Measurements from ENCODE around the gene SLC39A2. TPM values are rescaled to one million over a fixed set of nuclear protein-coding genes. Genes with fewer than 3 reads are reported as not detected.

The SLC39A2 gene
- total and polyA plus RNA-seq, 2 experiments from 2014 or later: not detected

DNA sequence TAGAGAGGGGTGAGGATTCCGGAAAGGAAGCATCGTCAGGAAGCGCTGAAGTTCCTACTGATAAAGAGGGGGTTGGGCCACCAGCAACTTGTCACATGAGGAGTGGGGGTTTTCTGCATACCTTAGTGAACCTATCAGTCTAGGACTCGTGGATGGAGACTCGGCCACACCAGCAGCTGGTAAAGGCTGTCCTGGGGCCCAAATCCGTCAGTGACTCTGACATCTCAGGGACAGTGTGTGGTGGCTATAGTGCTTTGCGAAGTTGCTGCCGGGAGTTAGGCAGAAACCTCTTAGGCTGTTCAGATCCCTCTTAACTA, 27.4 kb upstream of the SLC39A2 start:
- Histone ChIP-seq H3K27me3 (ENCODE audit: insufficient read depth) (0 out of 2 replicates have a peak, but pooled peaks cover 4% of the 10 kb centered on the region), H3K4me1 (ENCODE audit: insufficient read depth) (peaks cover 7% of the 10 kb centered on the region), H3K4me2 (peak overlapping the region; percentile 64), H3K4me3 (peak overlapping the region; percentile 74), H2AFZ (peak overlapping the region; percentile 35), H4K20me1 (replicated peaks; ENCODE audit: insufficient read depth) (no peaks in the 10 kb centered on the region), H3K27ac (ENCODE audit: low read depth) (no peak overlapping the region), H3K36me3 (ENCODE audit: insufficient read depth) (no peaks in the 10 kb centered on the region), H3K79me2 (replicated peaks; ENCODE audit: insufficient read depth) (no peaks in the 10 kb centered on the region), H3K9me2 (ENCODE audit: insufficient read depth) (0 out of 2 replicates have a peak, but pooled peaks cover 6% of the 10 kb centered on the region), H3F3A (replicated peaks; ENCODE audit: low read depth) (no peaks in the 10 kb centered on the region)
- peak overlapping the region; percentile 96 for H3K4me3 Mint-ChIP-seq
- no peak for TF ChIP-seq ZNF114 (CRISPR knock-in tag; IDR thresholded peaks at IDR 0.05)
- no peak for TF ChIP-seq POLR2AphosphoS5 (IDR thresholded peaks at IDR 0.05; ENCODE audit: low read depth)
- no peak for TF ChIP-seq EZH2phosphoT487 (IDR thresholded peaks at IDR 0.05; ENCODE audit: unreplicated experiment)
- TF ChIP-seq CREB1 (CRISPR knock-in tag; IDR thresholded peaks at IDR 0.05; ENCODE audit: low read depth): no peak
- TF ChIP-seq JUNB (IDR thresholded peaks at IDR 0.05; ENCODE audit: unreplicated experiment): no peak
- no peak for TF ChIP-seq EZH2 (IDR thresholded peaks at IDR 0.05; ENCODE audit: low read depth, unreplicated experiment)
- no peak for TF ChIP-seq STAT1 (IDR thresholded peaks at IDR 0.05; ENCODE audit: unreplicated experiment)
- TF ChIP-seq, protein P1, sequence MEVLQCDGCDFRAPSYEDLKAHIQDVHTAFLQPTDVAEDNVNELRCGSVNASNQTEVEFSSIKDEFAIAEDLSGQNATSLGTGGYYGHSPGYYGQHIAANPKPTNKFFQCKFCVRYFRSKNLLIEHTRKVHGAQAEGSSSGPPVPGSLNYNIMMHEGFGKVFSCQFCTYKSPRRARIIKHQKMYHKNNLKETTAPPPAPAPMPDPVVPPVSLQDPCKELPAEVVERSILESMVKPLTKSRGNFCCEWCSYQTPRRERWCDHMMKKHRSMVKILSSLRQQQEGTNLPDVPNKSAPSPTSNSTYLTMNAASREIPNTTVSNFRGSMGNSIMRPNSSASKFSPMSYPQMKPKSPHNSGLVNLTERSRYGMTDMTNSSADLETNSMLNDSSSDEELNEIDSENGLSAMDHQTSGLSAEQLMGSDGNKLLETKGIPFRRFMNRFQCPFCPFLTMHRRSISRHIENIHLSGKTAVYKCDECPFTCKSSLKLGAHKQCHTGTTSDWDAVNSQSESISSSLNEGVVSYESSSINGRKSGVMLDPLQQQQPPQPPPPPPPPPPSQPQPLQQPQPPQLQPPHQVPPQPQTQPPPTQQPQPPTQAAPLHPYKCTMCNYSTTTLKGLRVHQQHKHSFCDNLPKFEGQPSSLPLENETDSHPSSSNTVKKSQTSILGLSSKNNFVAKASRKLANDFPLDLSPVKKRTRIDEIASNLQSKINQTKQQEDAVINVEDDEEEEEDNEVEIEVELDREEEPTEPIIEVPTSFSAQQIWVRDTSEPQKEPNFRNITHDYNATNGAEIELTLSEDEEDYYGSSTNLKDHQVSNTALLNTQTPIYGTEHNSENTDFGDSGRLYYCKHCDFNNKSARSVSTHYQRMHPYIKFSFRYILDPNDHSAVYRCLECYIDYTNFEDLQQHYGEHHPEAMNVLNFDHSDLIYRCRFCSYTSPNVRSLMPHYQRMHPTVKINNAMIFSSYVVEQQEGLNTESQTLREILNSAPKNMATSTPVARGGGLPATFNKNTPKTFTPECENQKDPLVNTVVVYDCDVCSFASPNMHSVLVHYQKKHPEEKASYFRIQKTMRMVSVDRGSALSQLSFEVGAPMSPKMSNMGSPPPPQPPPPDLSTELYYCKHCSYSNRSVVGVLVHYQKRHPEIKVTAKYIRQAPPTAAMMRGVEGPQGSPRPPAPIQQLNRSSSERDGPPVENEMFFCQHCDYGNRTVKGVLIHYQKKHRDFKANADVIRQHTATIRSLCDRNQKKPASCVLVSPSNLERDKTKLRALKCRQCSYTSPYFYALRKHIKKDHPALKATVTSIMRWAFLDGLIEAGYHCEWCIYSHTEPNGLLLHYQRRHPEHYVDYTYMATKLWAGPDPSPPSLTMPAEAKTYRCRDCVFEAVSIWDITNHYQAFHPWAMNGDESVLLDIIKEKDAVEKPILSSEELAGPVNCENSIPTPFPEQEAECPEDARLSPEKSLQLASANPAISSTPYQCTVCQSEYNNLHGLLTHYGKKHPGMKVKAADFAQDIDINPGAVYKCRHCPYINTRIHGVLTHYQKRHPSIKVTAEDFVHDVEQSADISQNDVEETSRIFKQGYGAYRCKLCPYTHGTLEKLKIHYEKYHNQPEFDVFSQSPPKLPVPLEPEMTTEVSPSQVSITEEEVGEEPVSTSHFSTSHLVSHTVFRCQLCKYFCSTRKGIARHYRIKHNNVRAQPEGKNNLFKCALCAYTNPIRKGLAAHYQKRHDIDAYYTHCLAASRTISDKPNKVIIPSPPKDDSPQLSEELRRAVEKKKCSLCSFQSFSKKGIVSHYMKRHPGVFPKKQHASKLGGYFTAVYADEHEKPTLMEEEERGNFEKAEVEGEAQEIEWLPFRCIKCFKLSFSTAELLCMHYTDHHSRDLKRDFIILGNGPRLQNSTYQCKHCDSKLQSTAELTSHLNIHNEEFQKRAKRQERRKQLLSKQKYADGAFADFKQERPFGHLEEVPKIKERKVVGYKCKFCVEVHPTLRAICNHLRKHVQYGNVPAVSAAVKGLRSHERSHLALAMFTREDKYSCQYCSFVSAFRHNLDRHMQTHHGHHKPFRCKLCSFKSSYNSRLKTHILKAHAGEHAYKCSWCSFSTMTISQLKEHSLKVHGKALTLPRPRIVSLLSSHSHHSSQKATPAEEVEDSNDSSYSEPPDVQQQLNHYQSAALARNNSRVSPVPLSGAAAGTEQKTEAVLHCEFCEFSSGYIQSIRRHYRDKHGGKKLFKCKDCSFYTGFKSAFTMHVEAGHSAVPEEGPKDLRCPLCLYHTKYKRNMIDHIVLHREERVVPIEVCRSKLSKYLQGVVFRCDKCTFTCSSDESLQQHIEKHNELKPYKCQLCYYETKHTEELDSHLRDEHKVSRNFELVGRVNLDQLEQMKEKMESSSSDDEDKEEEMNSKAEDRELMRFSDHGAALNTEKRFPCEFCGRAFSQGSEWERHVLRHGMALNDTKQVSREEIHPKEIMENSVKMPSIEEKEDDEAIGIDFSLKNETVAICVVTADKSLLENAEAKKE (CRISPR knock-in tag; IDR thresholded peaks at IDR 0.05): no peak
- TF ChIP-seq, protein P2, sequence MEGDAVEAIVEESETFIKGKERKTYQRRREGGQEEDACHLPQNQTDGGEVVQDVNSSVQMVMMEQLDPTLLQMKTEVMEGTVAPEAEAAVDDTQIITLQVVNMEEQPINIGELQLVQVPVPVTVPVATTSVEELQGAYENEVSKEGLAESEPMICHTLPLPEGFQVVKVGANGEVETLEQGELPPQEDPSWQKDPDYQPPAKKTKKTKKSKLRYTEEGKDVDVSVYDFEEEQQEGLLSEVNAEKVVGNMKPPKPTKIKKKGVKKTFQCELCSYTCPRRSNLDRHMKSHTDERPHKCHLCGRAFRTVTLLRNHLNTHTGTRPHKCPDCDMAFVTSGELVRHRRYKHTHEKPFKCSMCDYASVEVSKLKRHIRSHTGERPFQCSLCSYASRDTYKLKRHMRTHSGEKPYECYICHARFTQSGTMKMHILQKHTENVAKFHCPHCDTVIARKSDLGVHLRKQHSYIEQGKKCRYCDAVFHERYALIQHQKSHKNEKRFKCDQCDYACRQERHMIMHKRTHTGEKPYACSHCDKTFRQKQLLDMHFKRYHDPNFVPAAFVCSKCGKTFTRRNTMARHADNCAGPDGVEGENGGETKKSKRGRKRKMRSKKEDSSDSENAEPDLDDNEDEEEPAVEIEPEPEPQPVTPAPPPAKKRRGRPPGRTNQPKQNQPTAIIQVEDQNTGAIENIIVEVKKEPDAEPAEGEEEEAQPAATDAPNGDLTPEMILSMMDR (conservative IDR thresholded peaks at IDR 0.05; ENCODE audit: low read depth in 2 of 2): no peak
- TF ChIP-seq, protein P3, sequence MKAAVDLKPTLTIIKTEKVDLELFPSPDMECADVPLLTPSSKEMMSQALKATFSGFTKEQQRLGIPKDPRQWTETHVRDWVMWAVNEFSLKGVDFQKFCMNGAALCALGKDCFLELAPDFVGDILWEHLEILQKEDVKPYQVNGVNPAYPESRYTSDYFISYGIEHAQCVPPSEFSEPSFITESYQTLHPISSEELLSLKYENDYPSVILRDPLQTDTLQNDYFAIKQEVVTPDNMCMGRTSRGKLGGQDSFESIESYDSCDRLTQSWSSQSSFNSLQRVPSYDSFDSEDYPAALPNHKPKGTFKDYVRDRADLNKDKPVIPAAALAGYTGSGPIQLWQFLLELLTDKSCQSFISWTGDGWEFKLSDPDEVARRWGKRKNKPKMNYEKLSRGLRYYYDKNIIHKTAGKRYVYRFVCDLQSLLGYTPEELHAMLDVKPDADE (IDR thresholded peaks at IDR 0.05): no peak
- no peak for TF ChIP-seq ZNF331 (CRISPR knock-in tag; IDR thresholded peaks at IDR 0.05; ENCODE audit: low read depth)
- TF ChIP-seq, protein P4, sequence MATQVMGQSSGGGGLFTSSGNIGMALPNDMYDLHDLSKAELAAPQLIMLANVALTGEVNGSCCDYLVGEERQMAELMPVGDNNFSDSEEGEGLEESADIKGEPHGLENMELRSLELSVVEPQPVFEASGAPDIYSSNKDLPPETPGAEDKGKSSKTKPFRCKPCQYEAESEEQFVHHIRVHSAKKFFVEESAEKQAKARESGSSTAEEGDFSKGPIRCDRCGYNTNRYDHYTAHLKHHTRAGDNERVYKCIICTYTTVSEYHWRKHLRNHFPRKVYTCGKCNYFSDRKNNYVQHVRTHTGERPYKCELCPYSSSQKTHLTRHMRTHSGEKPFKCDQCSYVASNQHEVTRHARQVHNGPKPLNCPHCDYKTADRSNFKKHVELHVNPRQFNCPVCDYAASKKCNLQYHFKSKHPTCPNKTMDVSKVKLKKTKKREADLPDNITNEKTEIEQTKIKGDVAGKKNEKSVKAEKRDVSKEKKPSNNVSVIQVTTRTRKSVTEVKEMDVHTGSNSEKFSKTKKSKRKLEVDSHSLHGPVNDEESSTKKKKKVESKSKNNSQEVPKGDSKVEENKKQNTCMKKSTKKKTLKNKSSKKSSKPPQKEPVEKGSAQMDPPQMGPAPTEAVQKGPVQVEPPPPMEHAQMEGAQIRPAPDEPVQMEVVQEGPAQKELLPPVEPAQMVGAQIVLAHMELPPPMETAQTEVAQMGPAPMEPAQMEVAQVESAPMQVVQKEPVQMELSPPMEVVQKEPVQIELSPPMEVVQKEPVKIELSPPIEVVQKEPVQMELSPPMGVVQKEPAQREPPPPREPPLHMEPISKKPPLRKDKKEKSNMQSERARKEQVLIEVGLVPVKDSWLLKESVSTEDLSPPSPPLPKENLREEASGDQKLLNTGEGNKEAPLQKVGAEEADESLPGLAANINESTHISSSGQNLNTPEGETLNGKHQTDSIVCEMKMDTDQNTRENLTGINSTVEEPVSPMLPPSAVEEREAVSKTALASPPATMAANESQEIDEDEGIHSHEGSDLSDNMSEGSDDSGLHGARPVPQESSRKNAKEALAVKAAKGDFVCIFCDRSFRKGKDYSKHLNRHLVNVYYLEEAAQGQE (IDR thresholded peaks at IDR 0.05; ENCODE audit: unreplicated experiment): no peak
- no peak for TF ChIP-seq NANOG (IDR thresholded peaks at IDR 0.05; ENCODE audit: borderline replicate concordance)
- H3K4me1 Mint-ChIP-seq: peaks cover 9% of the 10 kb centered on the region
- H3K36me3 Mint-ChIP-seq (ENCODE audit: low read depth): no peaks in the 10 kb centered on the region
- ATAC-seq (no peak; the same call in 1 of the 3 replicates), DNase-seq (ENCODE audit: low spot score) (no peak)
- H3K9me3 Mint-ChIP-seq: no peaks in the 10 kb centered on the region
- peaks cover 6% of the 10 kb centered on the region for H3K27me3 Mint-ChIP-seq (ENCODE audit: insufficient read depth, low read depth, poor library complexity)
- peak overlapping the region; percentile 66 for H3K27ac Mint-ChIP-seq
